ENCODE measurements around the gene RASSF5. TPM values are rescaled to one million over a fixed set of nuclear protein-coding genes. Genes with fewer than 3 reads are reported as not detected.

The RASSF5 gene
- total RNA-seq, 4 donors from 2014 or later: 4.6 to 14.0 (median 7.8) TPM

- peak; percentile 82 for DNase-seq
- intact Hi-C loops (cut with DNase I; ENCODE audit: low total_unique reads): loop anchor here (5.0 kb wide), 1 partner anchor 92 kb away; no protein-coding TSS in a partner anchor
- H3K4me3 ChIP-seq: no peak overlapping the region
- H3K36me3 ChIP-seq: no peaks in the 10 kb centered on the region
- H3K27me3 ChIP-seq: no peaks in the 10 kb centered on the region
- 85% methylated on average over 16 of the region's 16 CpGs; no CpG with 5 or more reads in 1 of the 2 donors for WGBS, 2 donors (ENCODE audit: low coverage in 1 of 2)
- H3K4me1 ChIP-seq: peaks cover 0 to 17% (median 0%) of the 10 kb centered on the region in 4 donors
- TF ChIP-seq POLR2AphosphoS5 (IDR thresholded peaks at IDR 0.05) (no peak), POLR2A (IDR thresholded peaks at IDR 0.05) (no peak), EP300 (IDR thresholded peaks at IDR 0.05; ENCODE audit: low read depth) (no peak), CTCF (IDR thresholded peaks at IDR 0.05) (peak; percentile 88 to 94 (median 89))
- in situ Hi-C loops (cut with MboI; ENCODE audit: low pct_ligation_motif_present in 1 of 4, low pct_unique_long_range_greater_than_20kb in 1 of 4, low sequenced_read_pairs in 3 of 4): loop anchor here (5.0 to 25.0 kb wide), 4 partner anchors 37 to 99 kb away; no protein-coding TSS in a partner anchor
- H3K9me3 ChIP-seq: no peaks in the 10 kb centered on the region
- no peak overlapping the region for H3K27ac ChIP-seq
These were observed 76.6 kb downstream of the RASSF5 start for GRCh38 chr1:206583707-206584648.

GRCh38 chr1:206584683-206585082 lies 77.4 kb downstream of the RASSF5 start:
- intact Hi-C loops (cut with DNase I; ENCODE audit: low total_unique reads): loop anchor here (5.0 kb wide), 1 partner anchor 92 kb away; no protein-coding TSS in a partner anchor
- Histone ChIP-seq H3K36me3 (no peaks in the 10 kb centered on the region), H3K4me3 (no peak overlapping the region), H3K9me3 (no peaks in the 10 kb centered on the region), H3K27me3 (no peaks in the 10 kb centered on the region), H3K4me1 (peaks cover 0 to 17% (median 0%) of the 10 kb centered on the region in 4 donors), H3K27ac (no peak overlapping the region)
- TF ChIP-seq POLR2A (IDR thresholded peaks at IDR 0.05): no peak
- TF ChIP-seq CTCF (IDR thresholded peaks at IDR 0.05): no peak
- TF ChIP-seq EP300 (IDR thresholded peaks at IDR 0.05; ENCODE audit: low read depth): no peak
- no peak for TF ChIP-seq POLR2AphosphoS5 (IDR thresholded peaks at IDR 0.05)
- in situ Hi-C loops (cut with MboI; ENCODE audit: low pct_ligation_motif_present in 1 of 4, low pct_unique_long_range_greater_than_20kb in 1 of 4, low sequenced_read_pairs in 3 of 4): loop anchor here (5.0 to 25.0 kb wide), 4 partner anchors 37 to 100 kb away; no protein-coding TSS in a partner anchor
- DNase-seq: no peak
- 40 to 74% methylated on average over 1 to 4 of the region's 4 CpGs for WGBS, 2 donors (ENCODE audit: low coverage in 1 of 2)

- in situ Hi-C loops (cut with MboI; ENCODE audit: low pct_ligation_motif_present in 1 of 4, low pct_unique_long_range_greater_than_20kb in 1 of 4, low sequenced_read_pairs in 3 of 4) (loop anchor here (10.0 to 25.0 kb wide), 2 partner anchors 99 to 102 kb away; no protein-coding TSS in a partner anchor), intact Hi-C loops (cut with DNase I; ENCODE audit: low total_unique reads) (no loop called here)
- no peak overlapping the region for H3K4me3 ChIP-seq
- H3K36me3 ChIP-seq: peaks cover 0 to 5% (median 1%) of the 10 kb centered on the region in 4 donors
- H3K27me3 ChIP-seq: no peaks in the 10 kb centered on the region
- no peaks in the 10 kb centered on the region for H3K9me3 ChIP-seq
- no peak for DNase-seq
- 76 to 92% methylated on average over 3 to 13 of the region's 13 CpGs for WGBS, 2 donors (ENCODE audit: low coverage in 1 of 2)
- H3K4me1 ChIP-seq: peaks cover 0 to 14% (median 1%) of the 10 kb centered on the region in 4 donors
- H3K27ac ChIP-seq: no peak overlapping the region
- TF ChIP-seq CTCF (IDR thresholded peaks at IDR 0.05) (no peak), POLR2A (IDR thresholded peaks at IDR 0.05) (no peak), EP300 (IDR thresholded peaks at IDR 0.05; ENCODE audit: low read depth) (no peak), POLR2AphosphoS5 (IDR thresholded peaks at IDR 0.05) (no peak)
These were observed 79.4 kb downstream of the RASSF5 start for GRCh38 chr1:206586501-206587445.

Measured in transverse colon (tissue), 4 donors.